ENCODE measurements around the gene MAP3K15. TPM values are rescaled to one million over a fixed set of nuclear protein-coding genes. Genes with fewer than 3 reads are reported as not detected.

The MAP3K15 gene
- total and polyA plus RNA-seq, 2 of the 13 experiments (the other 11 are each of a cell fraction or from before 2014, with no cell fraction given) = 3.9 to 6.4 TPM

GRCh38 chrX:19358521-19358920, 156.8 kb downstream of the MAP3K15 start:
- Histone ChIP-seq H4K20me1 (ENCODE audit: insufficient read depth, low read length) (no peaks in the 10 kb centered on the region), H3K4me3 (replicated peaks in 1 of 3; ENCODE audit: insufficient read depth in 1 of 3, low read depth in 2 of 3, low read length in 3 of 3) (no peak overlapping the region), H2AFZ (ENCODE audit: low read length) (no peak overlapping the region), H3K4me1 (ENCODE audit: insufficient read depth, low read length) (no peaks in the 10 kb centered on the region), H3K9me3 (ENCODE audit: low read length) (no peaks in the 10 kb centered on the region), H3K9ac (ENCODE audit: insufficient read depth, low read depth, low read length) (no peak overlapping the region), H3K4me2 (ENCODE audit: low read depth, low read length) (no peak overlapping the region), H3K36me3 (replicated peaks in 1 of 2; ENCODE audit: control insufficient read depth in 1 of 2, insufficient read depth in 2 of 2, low read length in 2 of 2) (peaks cover 5 to 52% of the 10 kb centered on the region in 2 experiments), H3K27me3 (ENCODE audit: control insufficient read depth in 1 of 2, insufficient read depth in 2 of 2, low read length in 2 of 2) (no peaks in the 10 kb centered on the region), H3K27ac (ENCODE audit: extremely low read length, insufficient read depth, low read length) (no peak overlapping the region), H3K79me2 (ENCODE audit: insufficient read depth, low read length) (no peaks in the 10 kb centered on the region)
- no peak for FAIRE-seq
- ATAC-seq = no peak
- intact Hi-C loops (cut with micrococcal nuclease; ENCODE audit: unreplicated experiment) = no loop called here
- in situ Hi-C loops (cut with HindIII; ENCODE audit: extremely low pct_ligation_motif_present, low pct_unique_long_range_greater_than_20kb) = no loop called here
- 92% methylated on average over 7 of the region's 7 CpGs for WGBS (ENCODE audit: low lambda C conversion rate)
- ChIA-PET POLR2A (no interaction called here), CTCF (ENCODE audit: low intra/inter-chr PET ratio, low total read pairs) (no interaction called here)
- no peak for DNase-seq (ENCODE audit: low spot score)
- no TSS peak for BruUV-seq (replicated peaks)
- no peak for TF ChIP-seq ZHX2 (IDR thresholded peaks at IDR 0.05; ENCODE audit: low read depth)
- no peak for TF ChIP-seq ZHX2 (CRISPR knock-in tag; IDR thresholded peaks at IDR 0.05; ENCODE audit: borderline replicate concordance)
- TF ChIP-seq ZNF329 (CRISPR knock-in tag; IDR thresholded peaks at IDR 0.05; ENCODE audit: low read depth) = no peak
- TF ChIP-seq RFX3 (CRISPR knock-in tag; IDR thresholded peaks at IDR 0.05) = no peak
- TF ChIP-seq ZNF616 (CRISPR knock-in tag; IDR thresholded peaks at IDR 0.05; ENCODE audit: low read depth) = no peak
- no peak for TF ChIP-seq ZNF552 (CRISPR knock-in tag; IDR thresholded peaks at IDR 0.05; ENCODE audit: borderline replicate concordance)
- TF ChIP-seq ZNF512 (CRISPR knock-in tag; IDR thresholded peaks at IDR 0.05) = no peak
- TF ChIP-seq TRIM22 (IDR thresholded peaks at IDR 0.05) = no peak
- TF ChIP-seq DBP (CRISPR knock-in tag; IDR thresholded peaks at IDR 0.05; ENCODE audit: not compliant biosample characterization) = no peak
- TF ChIP-seq ZMAT5 (CRISPR knock-in tag; IDR thresholded peaks at IDR 0.05; ENCODE audit: borderline replicate concordance, low read depth) = no peak
- no peak for TF ChIP-seq ZNF274 (CRISPR knock-in tag; IDR thresholded peaks at IDR 0.05)
- no peak for TF ChIP-seq SNAI1 (CRISPR knock-in tag; IDR thresholded peaks at IDR 0.05; ENCODE audit: borderline replicate concordance)
- no peak for TF ChIP-seq NR2F6 (IDR thresholded peaks at IDR 0.05)
- no peak for TF ChIP-seq NR2F6 (CRISPR knock-in tag; IDR thresholded peaks at IDR 0.05)
